GM12878 (cell line): ENCODE data around the gene PNMA6F. TPM values are rescaled to one million over a fixed set of nuclear protein-coding genes. Genes with fewer than 3 reads are reported as not detected.

ENCODE experiments used
- ATAC-seq: fragments of 200-7000 bp; cut with Tn5 transposase; 3 replicates; pipeline ENCODE4 v1.9.1; 2020; ENCODE audit warnings: mild to moderate bottlenecking, moderate library complexity
- BruUV-seq: library from RNA; stranded (reverse); fragments of 400-500 nt; replicated peaks from 2 replicates; lab custom pipeline; 2021; lab: Mats Ljungman, UMichigan
- CTCF ChIA-PET: fragments of 300-600 bp; sonication (Branson Sonifier 250); formaldehyde crosslinking; extraction: SDS; loops from one replicate; lab custom pipeline; 2021; ENCODE audit warnings: inconsistent platforms; lab: Yijun Ruan, JAX
- POLR2A ChIA-PET: fragments of 350-600 bp; formaldehyde crosslinking; extraction: SDS; loops from one replicate; lab custom pipeline; 2021; ENCODE audit warnings: inconsistent platforms; lab: Charles Lee
- RAD21 ChIA-PET: fragments of 300-600 bp; sonication (Branson Sonifier 250); formaldehyde crosslinking; loops from one replicate; lab custom pipeline; 2023; ENCODE audit warnings: antibody characterized with exemption; ENCODE audit not compliant: unreplicated experiment; lab: Charles Lee
- SMC1A ChIA-PET: fragments of 300-600 bp; sonication (Branson Sonifier 250); formaldehyde crosslinking; loops from one replicate; lab custom pipeline; 2023; ENCODE audit not compliant: unreplicated experiment, uncharacterized antibody; lab: Charles Lee
- DNase-seq: peaks from one replicate; pipeline ENCODE4 v3.0.0-alpha.2; 2011; ENCODE audit warnings: low read depth, low spot score
- FAIRE-seq: peaks from 3 replicates; lab custom pipeline; 2011; peaks lifted over from hg19 to GRCh38; lab: Jason Lieb, UNC
- H2AFZ ChIP-seq: 2 replicates; pipeline ENCODE4 v1.6.0; 2011; ENCODE audit warnings: low read depth, low read length, control low read depth; ENCODE audit not compliant: control insufficient read depth
- H3K27ac ChIP-seq: 2 replicates; pipeline ENCODE4 v1.5.1; 2011; ENCODE audit warnings: control low read depth; ENCODE audit not compliant: control insufficient read depth, insufficient read depth
- H3K27me3 ChIP-seq, 2 experiments: replicated peaks in 1 of 2; 2 replicates each; pipeline versions ENCODE4 v1.6.0 to v1.6.1; 2011; ENCODE audit warnings: low read length in 1 of 2; ENCODE audit not compliant: control insufficient read depth in 2 of 2, insufficient read depth in 2 of 2
- H3K36me3 ChIP-seq, 2 experiments: 2 replicates each; pipeline ENCODE4 v1.5.1; 2011; ENCODE audit warnings: low read length in 1 of 2; ENCODE audit not compliant: control insufficient read depth in 2 of 2, insufficient read depth in 2 of 2
- H3K4me1 ChIP-seq: 2 replicates; pipeline ENCODE4 v1.6.1; 2011; ENCODE audit warnings: mild to moderate bottlenecking, low read length, moderate library complexity, mixed read lengths; ENCODE audit not compliant: control insufficient read depth, insufficient read depth
- H3K4me2 ChIP-seq: 2 replicates; pipeline ENCODE4 v1.6.0; 2011; ENCODE audit warnings: control low read depth; ENCODE audit not compliant: control insufficient read depth, insufficient read depth
- H3K4me3 ChIP-seq: fragments of 200-600 bp; sonication (generic); 2 replicates; pipeline ENCODE4 v1.5.1; 2016
- H3K79me2 ChIP-seq: 2 replicates; pipeline ENCODE4 v1.6.0; 2011; ENCODE audit warnings: low read length; ENCODE audit not compliant: control insufficient read depth, insufficient read depth
- H3K9ac ChIP-seq: 2 replicates; pipeline ENCODE4 v1.8.0; 2011; ENCODE audit warnings: low read length, control low read depth, mixed read lengths; ENCODE audit not compliant: control insufficient read depth, insufficient read depth
- H3K9me3 ChIP-seq: replicated peaks from 3 replicates; pipeline ENCODE4 v1.5.1; 2011; ENCODE audit warnings: mild to moderate bottlenecking, low read length; ENCODE audit not compliant: control insufficient read depth, insufficient read depth
- H4K20me1 ChIP-seq: 2 replicates; pipeline ENCODE4 v1.6.0; 2011; ENCODE audit not compliant: control insufficient read depth, insufficient read depth
- CHD2 ChIP-seq: IDR thresholded peaks from 2 replicates; pipeline ENCODE4 v1.6.1; 2011; ENCODE audit warnings: low read depth, low read length, improper control_type of control experiment, borderline replicate concordance
- CHD4 ChIP-seq: fragments of 200-600 bp; sonication (generic); IDR thresholded peaks from 2 replicates; pipeline ENCODE4 v1.6.1; 2016; ENCODE audit warnings: mild to moderate bottlenecking
- CREB1 ChIP-seq: IDR thresholded peaks from 2 replicates; pipeline ENCODE4 v1.6.1; 2012; ENCODE audit warnings: low read depth, mild to moderate bottlenecking, inconsistent platforms
- EP300 ChIP-seq, 2 experiments: fragments of 150-350 bp in 1 of 2; IDR thresholded peaks; 2 replicates each; pipeline ENCODE4 v1.6.1; 2011 to 2012; ENCODE audit warnings: low read depth in 2 of 2, low read length in 2 of 2, borderline replicate concordance in 1 of 2, improper control_type of control experiment in 1 of 2, inconsistent platforms in 1 of 2; ENCODE audit not compliant: control insufficient read depth in 1 of 2
- ETV6 ChIP-seq, 2 experiments: fragments of 450-650 bp in 1 of 2; IDR thresholded peaks in 1 of 2; conservative IDR thresholded peaks in 1 of 2; 2 replicates each; pipeline ENCODE4 v1.6.1; 2014; ENCODE audit warnings: antibody characterized with exemption in 1 of 2, borderline replicate concordance in 1 of 2, low read depth in 1 of 2, mild to moderate bottlenecking in 1 of 2, moderate library complexity in 1 of 2
- KLF5 ChIP-seq: fragments of 450-650 bp; IDR thresholded peaks from 2 replicates; pipeline ENCODE4 v1.6.1; 2014; ENCODE audit warnings: mild to moderate bottlenecking; ENCODE audit not compliant: partially characterized antibody
- LARP7 ChIP-seq: fragments of 450-650 bp; IDR thresholded peaks from 2 replicates; pipeline ENCODE4 v1.6.1; 2017; ENCODE audit warnings: mild to moderate bottlenecking
- MEF2B ChIP-seq: fragments of 450-650 bp; IDR thresholded peaks from 2 replicates; pipeline ENCODE4 v1.6.1; 2018; ENCODE audit warnings: mild to moderate bottlenecking, moderate library complexity; ENCODE audit not compliant: partially characterized antibody, poor library complexity, severe bottlenecking
- NBN ChIP-seq: fragments of 450-650 bp; IDR thresholded peaks from 2 replicates; pipeline ENCODE4 v1.6.1; 2016
- NFYA ChIP-seq: IDR thresholded peaks from 2 replicates; pipeline ENCODE4 v1.6.1; 2011; ENCODE audit warnings: low read depth, mild to moderate bottlenecking, low read length, improper control_type of control experiment, borderline replicate concordance
- NR2C1 ChIP-seq: fragments of 450-650 bp; IDR thresholded peaks from 2 replicates; pipeline ENCODE4 v1.6.1; 2017; ENCODE audit warnings: antibody characterized with exemption, mild to moderate bottlenecking, moderate library complexity
- PAX5 ChIP-seq: IDR thresholded peaks from 2 replicates; pipeline ENCODE4 v1.6.1; 2011; ENCODE audit warnings: low read depth, low read length, borderline replicate concordance
- POLR2A ChIP-seq: IDR thresholded peaks from 2 replicates; pipeline ENCODE4 v1.6.1; 2011; ENCODE audit warnings: low read depth, mild to moderate bottlenecking, low read length
- POLR2AphosphoS5 ChIP-seq: IDR thresholded peaks from 2 replicates; pipeline ENCODE4 v1.6.1; 2011; ENCODE audit warnings: mild to moderate bottlenecking, low read length, inconsistent platforms
- SMAD1 ChIP-seq: fragments of 450-650 bp; IDR thresholded peaks from 2 replicates; pipeline ENCODE4 v1.6.1; 2018; ENCODE audit warnings: mild to moderate bottlenecking, low read depth; ENCODE audit not compliant: partially characterized antibody
- SMC3 ChIP-seq: IDR thresholded peaks from 2 replicates; pipeline ENCODE4 v1.6.1; 2011; ENCODE audit warnings: low read length, improper control_type of control experiment, borderline replicate concordance
- TCF3 ChIP-seq: IDR thresholded peaks from 2 replicates; pipeline ENCODE4 v1.6.1; 2012; ENCODE audit warnings: low read depth, mild to moderate bottlenecking, low read length, borderline replicate concordance; ENCODE audit not compliant: insufficient read depth
- YY1 ChIP-seq: IDR thresholded peaks from 2 replicates; pipeline ENCODE4 v1.6.1; 2011; ENCODE audit warnings: low read depth, mild to moderate bottlenecking, low read length
- WGBS: methylation state at CpG from one replicate; pipeline ENCODE4 v1.1.6; 2016; ENCODE audit warnings: low lambda C conversion rate; ENCODE audit not compliant: insufficient replicate concordance, insufficient coverage; ENCODE audit errors: missing lambda C conversion rate; 5-methylcytosine and 5-hydroxymethylcytosine counted together
- in situ Hi-C: fragments of 300-500 bp; cut with MboI; formaldehyde crosslinking; loops from 9 replicates; pipeline ENCODE4 v1.14.3; 2018; ENCODE audit warnings: mixed read lengths
- intact Hi-C: fragments of 100-400 bp; cut with micrococcal nuclease; formaldehyde crosslinking; loops from one replicate; pipeline ENCODE4 v1.14.2; 2022; ENCODE audit not compliant: unreplicated experiment
- polyA plus RNA-seq, 11 experiments: library from polyadenylated mRNA; depleted of rRNA in 4 of 11; unstranded in 6 of 11; stranded (reverse) in 5 of 11; fragments of >200 nt; fragmentation: Nextera tagmentation in 4 of 11; fragmentation: Illumina TruSeq in 1 of 11; extraction: Ambion mirVana in 4 of 11; extraction: Trizol in 1 of 11; gene quantifications; 1 replicate in 1 of 11; 2 replicates in 10 of 11; pipeline versions ENCODE4 v1.2.1 to v1.2.3, GENCODE V29; 2011 to 2016; ENCODE audit warnings: inconsistent platforms in 2 of 11, missing spikeins in 2 of 11, low read depth in 1 of 11
- total RNA-seq, 4 experiments: library from RNA; depleted of rRNA in 3 of 4; stranded (reverse); fragments of >200 nt in 3 of 4; fragmentation: Illumina TruSeq in 1 of 4; extraction: Trizol in 1 of 4; gene quantifications; 2 replicates each; pipeline versions ENCODE4 v1.2.1 to v1.2.3, GENCODE V29; 2013 to 2021
- TF ChIP-seq, protein P1 (sequence below): IDR thresholded peaks from 2 replicates; pipeline ENCODE4 v1.6.1; 2011; ENCODE audit warnings: borderline replicate concordance, low read depth, mild to moderate bottlenecking, moderate library complexity, mixed read lengths, low read length; ENCODE audit not compliant: insufficient read depth; ENCODE audit errors: extremely low read length

PNMA6F gene
- total and polyA plus RNA-seq, 10 of the 15 experiments (the other 5 are each of a cell fraction or from before 2014, with no cell fraction given) = not detected

DNA sequence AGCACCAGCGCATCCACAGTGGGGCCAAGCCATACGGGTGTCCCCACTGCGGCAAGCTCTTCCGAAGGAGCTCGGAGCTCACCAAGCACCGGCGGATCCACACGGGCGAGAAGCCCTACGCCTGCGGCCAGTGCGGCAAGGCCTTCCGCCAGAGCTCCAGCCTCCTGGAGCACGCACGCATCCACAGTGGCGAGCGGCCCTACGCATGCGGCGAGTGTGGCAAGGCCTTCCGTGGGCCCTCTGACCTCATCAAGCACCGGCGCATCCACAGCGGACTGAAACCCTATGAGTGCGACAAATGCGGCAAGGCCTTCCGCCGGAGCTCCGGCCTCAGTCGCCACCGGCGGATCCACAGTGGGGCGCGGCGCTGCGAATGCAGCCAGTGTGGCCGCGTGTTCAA lies 26.0 kb upstream of the PNMA6F start:
- no peaks in the 10 kb centered on the region for H3K79me2 ChIP-seq
- no peak overlapping the region for H3K4me2 ChIP-seq
- TF ChIP-seq CHD2 (no peak), MEF2B (no peak), SMAD1 (no peak), POLR2A (peak; percentile 37; the same call in 1 of the 2 replicates)
- no peak overlapping the region for H3K4me3 ChIP-seq
- H4K20me1 ChIP-seq = no peaks in the 10 kb centered on the region
- no peaks in the 10 kb centered on the region for H3K4me1 ChIP-seq
- ATAC-seq (no peak), FAIRE-seq (no peak), DNase-seq (no peak)
- ChIA-PET POLR2A (no interaction called here), SMC1A (no interaction called here), RAD21 (no interaction called here), CTCF (no interaction called here)
- BruUV-seq = no TSS peak
- H3K27ac ChIP-seq = no peak overlapping the region
- no peak overlapping the region for H3K9ac ChIP-seq
- H3K27me3 ChIP-seq = no peaks in the 10 kb centered on the region
- no peaks in the 10 kb centered on the region; the same call in 2 of the 3 replicates for H3K9me3 ChIP-seq
- in situ Hi-C loops (no loop called here), intact Hi-C loops (no loop called here)
- H3K36me3 ChIP-seq = peaks cover 5 to 10% of the 10 kb centered on the region in 2 experiments; a peak in 3 of 4 replicates
- H2AFZ ChIP-seq = no peak overlapping the region
- WGBS = 93% methylated on average over 32 of the region's 38 CpGs

DNA sequence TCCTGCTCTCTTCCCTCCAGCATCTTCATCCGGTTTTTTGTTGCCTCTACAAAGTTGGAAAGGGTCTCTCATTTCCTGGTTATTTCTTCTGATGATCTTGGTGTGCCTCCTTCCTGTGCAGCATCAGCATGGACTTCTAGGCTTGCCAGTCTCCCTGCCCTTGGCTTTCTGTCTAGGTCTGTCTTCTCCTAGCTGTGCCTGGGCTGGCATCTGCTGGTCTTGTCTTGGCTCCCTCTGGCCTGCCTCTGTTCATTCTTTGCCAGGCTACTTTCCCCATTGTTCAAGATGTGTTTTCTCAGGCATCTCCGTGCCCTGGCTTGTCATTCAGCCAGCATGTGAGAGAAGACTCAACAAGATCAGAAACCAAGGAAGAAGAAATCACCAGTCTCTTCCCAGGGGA lies 22.1 kb upstream of the PNMA6F start:
- SMC1A ChIA-PET = no interaction called here
- BruUV-seq = no TSS peak
- Histone ChIP-seq H3K4me3 (no peak overlapping the region), H3K27ac (no peak overlapping the region), H3K4me1 (no peaks in the 10 kb centered on the region), H3K9ac (no peak overlapping the region), H3K27me3 (no peaks in the 10 kb centered on the region), H3K9me3 (no peaks in the 10 kb centered on the region; the same call in 2 of the 3 replicates), H4K20me1 (no peaks in the 10 kb centered on the region), H3K4me2 (no peak overlapping the region), H3K36me3 (peaks cover 5 to 10% of the 10 kb centered on the region in 2 experiments; a peak in 3 of 4 replicates), H3K79me2 (peaks cover 5% of the 10 kb centered on the region), H2AFZ (no peak overlapping the region)
- FAIRE-seq (no peak), DNase-seq (no peak), ATAC-seq (no peak)
- in situ Hi-C loops = no loop called here
- TF ChIP-seq NR2C1 (no peak), POLR2AphosphoS5 (no peak), NBN (no peak), EP300 (IDR thresholded peaks at IDR 0.05; ENCODE audit: borderline replicate concordance in 1 of 2, control insufficient read depth in 1 of 2, low read depth in 2 of 2, low read length in 2 of 2) (no peak), LARP7 (no peak), YY1 (no peak), CREB1 (no peak), TCF3 (no peak), KLF5 (no peak), ETV6 (conservative IDR thresholded peaks at IDR 0.05 in 1 of 2, IDR thresholded peaks at IDR 0.05 in 1 of 2; ENCODE audit: borderline replicate concordance in 1 of 2, low read depth in 1 of 2) (no peak), NFYA (no peak), SMC3 (no peak), CHD4 (no peak), PAX5 (no peak)
- TF ChIP-seq, protein P1, sequence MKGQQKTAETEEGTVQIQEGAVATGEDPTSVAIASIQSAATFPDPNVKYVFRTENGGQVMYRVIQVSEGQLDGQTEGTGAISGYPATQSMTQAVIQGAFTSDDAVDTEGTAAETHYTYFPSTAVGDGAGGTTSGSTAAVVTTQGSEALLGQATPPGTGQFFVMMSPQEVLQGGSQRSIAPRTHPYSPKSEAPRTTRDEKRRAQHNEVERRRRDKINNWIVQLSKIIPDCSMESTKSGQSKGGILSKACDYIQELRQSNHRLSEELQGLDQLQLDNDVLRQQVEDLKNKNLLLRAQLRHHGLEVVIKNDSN = no peak
- RAD21 ChIA-PET = no interaction called here
- CTCF ChIA-PET = interaction anchor here (1.3 kb wide), 1 partner anchor 9 kb away, joined by 3 read pairs; no protein-coding TSS in a partner anchor
- POLR2A ChIA-PET = no interaction called here
- intact Hi-C loops = no loop called here
- 48% methylated on average over 2 of the region's 2 CpGs for WGBS
